ENCODE data around the gene ARIH2.

ARIH2 gene

DNA sequence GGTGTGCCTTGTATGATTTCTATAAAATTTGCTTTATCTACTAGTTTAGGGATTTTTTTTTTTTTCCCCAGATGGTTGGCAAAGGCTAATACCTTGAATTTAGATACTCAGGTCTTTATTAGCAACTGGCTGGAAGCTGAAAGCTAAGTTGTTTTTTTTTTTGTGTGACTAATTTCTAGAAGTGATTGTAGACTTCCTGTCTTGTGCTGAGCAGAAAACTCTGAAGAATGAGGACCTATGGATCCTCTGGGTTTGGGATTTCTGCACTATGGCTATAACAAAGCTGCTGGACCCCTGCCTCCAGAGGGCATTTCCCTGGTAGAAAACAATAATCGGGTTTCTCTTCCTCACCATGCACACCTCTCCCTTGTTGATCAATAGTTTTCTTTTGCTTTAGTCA lies 10.0 kb downstream of the ARIH2 start:
- DNase-seq (ENCODE audit: low read depth, low spot score) = no peak

DNA sequence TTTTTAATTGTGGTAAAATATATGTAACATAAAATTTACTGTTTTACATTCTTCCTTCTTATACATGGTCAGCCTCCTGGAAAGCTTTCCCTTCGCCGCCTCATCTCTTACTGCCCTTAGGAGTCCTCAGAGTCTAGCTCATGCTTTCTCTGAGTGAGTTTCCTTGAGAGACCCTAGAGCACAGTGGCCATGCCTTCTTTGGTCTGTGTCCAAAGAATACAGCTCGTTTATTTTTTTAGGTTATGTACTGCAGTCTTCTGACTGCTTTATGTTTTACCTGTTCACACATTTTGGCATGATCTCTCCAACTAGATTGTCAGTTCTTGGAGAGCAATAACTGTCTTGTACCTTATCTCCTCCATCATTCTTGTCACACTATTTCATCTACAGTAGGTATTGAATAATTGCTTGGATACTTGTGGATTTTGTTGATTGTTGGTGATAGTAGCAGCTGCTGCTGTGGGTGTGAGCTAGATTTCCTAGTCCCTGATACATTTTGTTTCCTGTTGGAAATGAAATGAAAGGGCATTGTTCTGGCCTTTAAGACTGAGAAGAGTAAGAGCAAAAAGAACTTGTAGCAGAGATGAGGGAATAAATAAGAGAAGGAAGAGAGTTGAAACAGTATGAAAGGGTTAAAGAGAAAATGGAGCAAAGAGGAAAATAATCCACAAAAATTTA lies 10.9 kb downstream of the ARIH2 start:
- no peak for DNase-seq (ENCODE audit: low read depth, low spot score)

DNA sequence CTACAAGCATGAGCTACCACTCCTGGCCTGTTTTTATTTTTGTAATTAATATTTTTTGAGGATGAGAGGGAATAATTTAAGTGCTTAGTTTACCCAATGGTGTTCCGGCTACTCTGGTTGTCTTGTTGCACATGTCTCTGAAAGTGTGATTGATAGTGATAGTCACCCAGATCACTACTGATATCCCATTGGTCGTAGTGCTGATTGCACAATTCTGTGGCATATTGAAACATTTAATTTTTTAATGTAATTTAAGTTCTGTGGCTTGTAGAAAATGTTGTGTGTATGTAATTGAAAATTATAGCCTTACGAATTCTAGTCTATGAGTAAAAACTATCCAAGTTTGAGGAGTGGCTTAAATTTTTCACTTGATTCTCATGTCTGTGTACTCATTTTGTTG lies 11.9 kb downstream of the ARIH2 start:
- DNase-seq (ENCODE audit: low read depth, low spot score) = no peak

DNA sequence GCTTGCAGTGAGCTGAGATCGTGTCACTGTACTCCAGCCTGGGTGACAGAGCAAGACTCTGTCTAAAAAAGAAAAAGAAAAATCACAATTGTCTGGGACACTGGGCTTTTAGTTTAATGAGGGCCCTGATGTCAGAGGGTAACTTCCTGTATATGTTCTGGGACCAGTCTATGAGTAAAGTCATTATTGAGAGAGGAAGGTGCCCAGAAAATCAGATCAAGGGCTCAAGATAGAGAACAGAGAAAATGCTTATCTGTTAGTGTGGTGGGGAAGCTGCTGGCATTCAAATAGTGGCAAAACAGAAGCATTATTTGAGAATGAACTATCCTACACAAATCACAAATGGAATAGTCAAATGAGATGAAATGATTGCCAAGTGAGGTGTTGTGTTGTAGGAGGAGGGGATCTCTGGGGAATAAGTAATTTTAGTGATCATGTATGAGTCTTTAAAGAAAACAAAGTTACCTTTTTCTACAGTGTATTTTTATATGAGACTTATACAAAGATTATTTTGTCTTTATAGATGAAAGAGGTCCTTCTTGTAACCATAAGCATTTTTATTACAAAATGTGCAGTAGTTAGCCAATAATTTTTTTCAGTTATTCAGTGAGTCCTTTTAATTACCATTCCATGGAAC lies 13.4 kb downstream of the ARIH2 start:
- DNase-seq (ENCODE audit: low read depth, low spot score) = no peak

DNA sequence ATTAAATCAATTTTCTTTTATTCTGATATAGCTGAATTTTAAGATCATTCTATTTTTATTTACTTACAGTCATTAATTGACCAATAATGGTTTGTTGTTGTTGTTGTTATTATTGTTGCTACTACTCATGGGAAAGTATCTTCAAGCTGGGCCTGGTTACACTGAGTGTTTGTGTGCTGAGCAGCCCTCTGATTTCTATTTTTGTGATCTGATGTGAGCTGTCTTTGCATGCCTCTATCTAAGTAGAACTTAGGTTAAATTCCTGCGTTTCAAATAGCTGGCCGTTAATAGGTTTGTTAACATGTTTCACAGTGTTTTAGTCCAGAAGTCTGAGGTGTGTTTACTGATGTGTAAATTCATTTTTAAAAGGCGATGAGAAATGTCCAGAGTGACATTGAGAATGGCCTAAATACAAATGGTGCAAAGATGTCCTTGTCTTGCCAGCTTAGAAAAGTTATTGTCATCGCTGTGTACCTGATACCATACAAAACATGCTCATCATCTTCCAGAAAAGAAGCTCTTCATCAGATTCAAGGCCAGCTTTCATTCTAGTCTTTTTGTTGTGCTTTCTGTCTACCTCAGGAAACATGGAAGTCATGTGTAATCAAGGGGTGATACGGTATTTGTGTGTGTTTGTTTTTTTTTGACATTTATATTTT lies 15.8 kb downstream of the ARIH2 start:
- DNase-seq (ENCODE audit: low read depth, low spot score) = no peak

DNA sequence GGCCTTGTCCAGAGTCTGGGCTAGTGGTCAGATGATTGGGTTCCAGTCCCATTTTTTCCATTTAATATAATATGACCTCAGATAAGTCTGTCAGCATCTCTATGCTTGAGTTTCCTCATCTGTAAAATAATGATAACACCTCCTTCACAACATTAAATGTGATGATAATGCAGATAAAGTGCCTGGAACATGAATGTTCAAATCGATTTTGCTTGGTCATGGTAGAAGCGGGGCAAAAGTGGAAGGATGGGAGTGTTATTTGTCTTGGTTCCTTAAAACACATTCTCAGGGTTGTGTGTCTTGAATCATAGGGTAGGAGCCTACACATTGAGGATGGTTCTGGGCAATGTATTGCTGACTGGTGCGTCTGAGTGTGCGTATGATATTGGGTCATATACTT lies 16.9 kb downstream of the ARIH2 start:
- DNase-seq (ENCODE audit: low read depth, low spot score) = no peak

DNA sequence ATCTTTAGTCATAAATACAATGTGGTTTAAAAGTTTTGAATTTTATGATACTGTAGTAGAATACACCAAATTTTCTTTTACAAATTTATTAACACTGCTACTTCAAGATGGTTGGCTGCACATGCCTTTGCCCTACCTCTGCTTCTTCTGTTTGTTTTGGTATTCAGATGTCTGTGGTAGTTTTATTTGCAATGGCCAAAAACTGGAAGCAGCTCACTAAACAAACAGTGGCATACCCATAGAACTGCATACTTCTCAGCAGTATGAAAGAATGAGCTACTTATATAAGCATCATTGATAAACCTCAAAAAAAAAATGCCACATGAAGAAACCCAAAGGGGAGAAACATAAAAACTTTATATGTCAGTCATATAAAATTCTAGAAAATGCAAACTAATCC lies 19.5 kb downstream of the ARIH2 start:
- DNase-seq (ENCODE audit: low read depth, low spot score) = no peak

DNA sequence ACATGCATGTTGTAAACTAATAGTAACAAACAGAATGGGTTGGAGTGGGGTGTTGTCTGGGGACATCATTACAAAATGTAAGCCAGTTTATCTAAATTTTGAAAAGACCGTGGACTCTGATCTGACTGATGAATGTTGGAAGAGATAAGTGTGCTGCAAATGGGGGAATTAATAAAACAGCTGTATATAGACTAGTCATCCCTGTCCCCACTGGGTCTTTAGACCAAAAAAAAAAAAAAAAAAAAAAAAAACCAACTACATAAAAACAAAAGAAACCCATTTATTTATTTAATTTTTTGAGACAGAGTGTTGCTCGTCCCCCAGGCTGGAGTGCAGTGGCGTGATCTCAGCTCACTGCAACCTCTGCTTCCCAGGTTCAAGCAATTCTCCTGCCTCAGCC lies 20.0 kb downstream of the ARIH2 start:
- no peak for DNase-seq (ENCODE audit: low read depth, low spot score)

DNA sequence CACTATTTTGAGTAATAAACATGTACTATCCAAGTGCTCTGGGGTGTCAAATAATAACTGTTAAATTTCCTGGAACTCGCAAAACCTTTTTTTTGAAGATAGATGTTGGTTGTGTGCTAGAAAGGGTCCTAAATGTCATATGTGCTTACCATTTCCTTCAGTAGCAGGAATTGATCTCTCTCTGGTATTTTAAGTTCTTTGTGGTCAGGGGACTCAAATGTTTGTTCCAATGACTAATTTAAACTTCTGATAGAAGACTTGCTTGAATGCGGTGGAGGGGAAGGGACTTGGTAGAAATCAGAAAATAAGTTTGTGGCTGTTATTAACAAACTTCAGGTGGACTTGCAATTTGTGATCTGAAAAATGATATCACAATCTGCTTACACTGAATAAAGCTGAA lies 26.8 kb downstream of the ARIH2 start:
- DNase-seq (ENCODE audit: low read depth, low spot score) = no peak

DNA sequence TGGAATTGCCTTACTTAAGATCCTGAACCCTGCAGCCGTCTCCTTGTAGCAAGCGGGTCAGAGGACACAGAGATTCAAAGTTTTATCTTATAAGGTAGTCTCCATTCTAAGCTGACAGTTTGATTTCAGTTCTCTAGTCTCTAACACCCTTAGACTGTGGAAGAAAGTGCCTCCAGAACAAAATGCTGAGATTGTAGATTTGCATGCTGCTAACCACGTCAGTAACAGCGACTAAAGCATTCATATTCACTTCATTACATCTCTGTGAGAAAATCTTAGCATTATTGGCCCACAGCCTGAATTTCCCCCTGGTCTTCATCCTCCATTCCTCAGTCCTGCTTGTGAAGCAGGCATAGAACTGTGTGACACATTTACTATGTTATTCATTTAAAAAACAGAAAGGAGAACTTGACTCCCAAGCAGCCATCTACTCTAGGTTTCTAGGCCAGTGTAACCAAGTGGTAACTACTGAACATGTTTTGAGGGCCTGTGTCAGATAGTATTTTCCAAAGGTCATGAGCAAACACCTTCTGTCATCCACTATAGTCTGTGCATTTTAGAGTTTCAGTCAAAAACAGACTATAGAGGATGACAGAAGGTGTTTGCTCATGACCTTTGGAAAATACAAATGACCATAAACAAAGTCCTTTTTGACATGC lies 27.4 kb downstream of the ARIH2 start:
- no peak for DNase-seq (ENCODE audit: low read depth, low spot score)

DNA sequence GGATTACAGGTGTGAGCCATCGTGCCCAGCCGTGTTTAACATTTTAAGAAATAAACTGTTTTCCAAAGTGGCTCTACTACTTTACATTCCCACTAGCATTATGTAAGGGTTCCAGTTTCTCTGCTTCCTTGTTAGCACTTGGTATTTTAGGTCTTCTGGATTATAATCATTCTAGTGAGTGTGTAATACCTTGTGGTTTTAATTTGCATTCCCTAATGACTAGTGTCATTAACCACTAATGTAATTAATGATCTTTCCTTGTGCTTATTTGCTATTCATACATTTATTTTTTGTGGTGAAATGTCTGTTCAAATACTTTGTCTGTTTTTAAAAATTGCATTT lies 30.7 kb downstream of the ARIH2 start:
- DNase-seq (ENCODE audit: low read depth, low spot score) = no peak

DNA sequence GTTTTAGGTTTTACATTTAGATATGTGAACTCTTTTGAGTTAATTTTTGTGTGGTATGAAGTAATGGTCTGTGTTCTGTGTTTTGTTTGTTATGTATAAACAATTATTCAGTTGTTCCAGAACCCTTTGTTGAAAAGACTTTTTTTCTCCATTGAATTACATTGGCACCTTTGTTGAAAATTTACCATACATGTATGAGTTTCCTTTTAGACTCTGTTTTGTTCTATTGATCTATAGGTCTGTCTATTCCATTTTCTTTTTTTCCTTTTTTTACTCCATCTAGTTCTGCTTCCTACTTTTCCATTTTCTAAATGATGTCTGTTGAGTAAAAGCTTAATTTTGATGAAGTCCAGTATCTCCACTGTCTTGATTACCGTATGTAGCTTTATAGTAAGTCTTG lies 31.4 kb downstream of the ARIH2 start:
- no peak for DNase-seq (ENCODE audit: low read depth, low spot score)

DNA sequence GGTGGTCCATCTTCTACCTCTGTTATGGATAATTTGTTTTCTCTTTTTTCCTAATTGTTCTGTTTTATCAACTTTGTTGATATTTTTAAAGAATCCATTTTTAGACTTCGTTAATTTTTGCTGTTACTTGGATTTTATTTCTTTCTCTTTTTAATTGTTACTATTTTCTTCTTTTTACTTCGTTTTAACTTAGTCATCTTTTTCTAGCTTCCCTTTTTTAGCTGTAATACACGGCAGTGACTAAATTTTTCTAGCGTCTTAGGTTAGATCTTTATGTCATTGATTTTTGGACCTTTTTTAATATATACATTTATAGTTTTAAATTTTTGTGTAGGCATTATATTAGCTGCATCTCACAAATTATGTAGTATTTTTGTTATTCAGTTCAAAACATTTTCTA lies 33.1 kb downstream of the ARIH2 start:
- no peak for DNase-seq (ENCODE audit: low read depth, low spot score)

DNA sequence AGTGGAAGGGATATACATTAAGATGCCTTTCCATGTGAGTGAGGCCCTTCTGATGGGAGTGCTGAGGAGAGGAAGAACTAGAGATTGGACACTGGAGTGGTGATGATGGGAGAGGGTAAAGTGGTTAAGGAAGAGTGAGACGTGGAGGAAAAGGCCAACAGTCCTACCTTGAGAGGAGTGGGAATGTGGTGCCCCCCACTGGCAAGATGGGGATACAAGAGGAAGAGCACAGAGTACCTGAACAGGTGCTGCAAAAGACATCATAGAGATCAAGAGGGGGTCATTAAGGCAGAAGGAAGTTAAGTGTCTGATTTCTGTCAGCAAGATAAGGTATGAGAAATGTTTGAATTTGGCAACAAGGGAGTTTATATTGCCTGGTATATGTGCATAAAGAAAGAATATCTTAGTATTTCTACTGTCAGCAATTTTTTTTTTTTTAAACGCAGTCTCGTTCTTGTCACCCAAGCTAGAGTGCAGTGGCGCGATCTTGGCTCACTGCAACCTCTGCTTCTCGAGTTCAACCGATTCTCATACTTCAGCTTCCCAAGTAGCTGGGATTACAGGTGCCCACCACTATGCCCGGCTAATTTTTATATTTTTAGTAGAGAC lies 34.0 kb downstream of the ARIH2 start:
- no peak for DNase-seq (ENCODE audit: low read depth, low spot score)

DNA sequence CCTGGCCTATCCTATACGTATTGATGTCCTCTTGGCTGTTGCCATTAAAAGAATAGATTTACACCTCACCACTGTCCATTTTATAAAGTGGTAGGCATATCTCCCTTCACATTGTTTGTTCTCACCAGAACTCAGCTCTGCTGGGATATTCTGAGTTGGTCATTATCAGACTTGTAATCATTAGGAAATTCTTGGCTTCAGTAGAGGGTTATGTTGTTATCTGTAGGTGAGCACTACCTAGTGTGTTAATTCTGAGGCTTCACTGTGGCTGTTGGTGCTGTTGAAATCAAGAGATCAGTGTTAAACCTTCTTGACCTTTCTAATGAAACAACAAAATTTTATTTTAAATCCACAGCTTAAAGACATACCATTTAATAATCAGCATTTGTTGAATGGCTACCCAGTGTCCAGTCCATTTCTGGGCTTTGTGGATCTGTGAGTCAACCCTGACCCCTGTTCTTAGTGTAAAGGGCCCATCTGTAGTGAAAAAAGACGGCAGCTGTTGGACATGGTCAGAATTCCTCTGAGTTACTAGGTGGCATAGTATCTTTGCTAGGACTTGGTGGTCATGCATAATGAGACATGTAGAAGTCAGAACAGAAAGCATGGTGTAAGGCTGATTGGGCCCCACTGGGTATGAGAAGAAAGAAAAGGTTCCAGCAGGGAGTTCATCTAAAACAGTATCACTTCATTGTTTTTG lies 38.5 kb downstream of the ARIH2 start:
- DNase-seq (ENCODE audit: low read depth, low spot score) = no peak

DNA sequence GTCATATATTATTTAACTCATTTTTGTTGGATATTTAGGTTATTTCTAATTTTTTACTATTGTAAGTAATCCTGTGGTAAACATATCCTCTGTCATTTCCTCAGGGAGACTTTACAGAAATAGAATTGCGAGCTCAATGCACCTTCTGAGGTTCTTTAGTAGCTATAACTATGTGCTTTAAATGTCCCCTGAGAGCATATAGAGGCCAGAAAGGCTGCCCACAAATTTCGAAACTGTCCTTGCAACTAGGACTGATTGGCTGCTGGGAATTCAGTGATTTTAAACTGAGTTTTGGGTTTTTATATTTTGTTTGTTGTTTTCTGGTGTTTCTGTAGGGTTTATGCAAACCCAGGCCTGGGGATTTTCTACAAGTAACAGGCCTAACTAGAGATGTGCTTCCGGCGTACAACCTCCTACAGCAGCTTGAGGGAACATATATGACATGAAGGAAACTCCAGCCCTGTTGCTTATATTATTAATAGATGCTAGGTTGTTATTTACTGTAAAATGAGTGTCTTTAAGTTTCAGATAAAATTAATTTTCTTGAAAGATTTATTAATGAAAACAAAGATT lies 42.3 kb downstream of the ARIH2 start:
- DNase-seq (ENCODE audit: low read depth, low spot score) = no peak

DNA sequence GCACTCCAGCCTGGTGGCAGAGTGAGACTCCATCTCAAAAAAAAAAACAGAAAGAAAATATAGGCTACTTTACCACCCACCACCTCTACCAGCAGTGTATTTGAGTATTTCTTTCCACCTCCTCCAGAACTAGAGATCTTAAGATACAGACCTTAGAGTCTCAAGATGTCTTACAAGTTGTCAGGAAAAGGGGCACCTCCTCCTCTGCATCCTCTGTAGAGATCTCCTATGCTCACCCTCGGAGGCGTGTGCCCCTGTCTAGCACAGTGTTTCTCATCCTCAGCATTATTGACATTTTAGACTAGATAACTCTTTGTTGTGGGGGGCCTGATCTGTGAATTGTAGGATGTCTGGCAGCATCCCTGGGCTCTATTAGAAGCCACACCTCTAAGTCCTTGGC lies 43.7 kb downstream of the ARIH2 start:
- DNase-seq (ENCODE audit: low read depth, low spot score) = no peak

DNA sequence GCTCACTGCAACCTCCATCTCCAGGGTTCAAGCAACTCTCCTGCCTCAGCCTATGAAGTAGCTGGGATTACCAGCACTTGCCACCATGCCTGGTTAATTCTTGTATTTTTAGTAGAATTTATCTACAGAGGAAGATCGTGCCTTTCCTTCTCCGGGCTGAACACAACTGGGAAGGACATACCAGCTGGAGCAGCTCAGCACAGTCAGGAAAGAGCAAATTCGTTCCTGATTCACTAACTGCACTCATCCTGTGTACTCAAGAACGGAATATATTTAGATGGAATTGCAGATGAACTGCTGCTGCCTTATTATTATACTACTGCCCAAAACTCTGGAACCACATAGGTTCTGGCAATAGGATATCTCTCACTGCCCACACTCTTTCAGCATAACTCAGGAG lies 44.3 kb downstream of the ARIH2 start:
- DNase-seq (ENCODE audit: low read depth, low spot score) = no peak

DNA sequence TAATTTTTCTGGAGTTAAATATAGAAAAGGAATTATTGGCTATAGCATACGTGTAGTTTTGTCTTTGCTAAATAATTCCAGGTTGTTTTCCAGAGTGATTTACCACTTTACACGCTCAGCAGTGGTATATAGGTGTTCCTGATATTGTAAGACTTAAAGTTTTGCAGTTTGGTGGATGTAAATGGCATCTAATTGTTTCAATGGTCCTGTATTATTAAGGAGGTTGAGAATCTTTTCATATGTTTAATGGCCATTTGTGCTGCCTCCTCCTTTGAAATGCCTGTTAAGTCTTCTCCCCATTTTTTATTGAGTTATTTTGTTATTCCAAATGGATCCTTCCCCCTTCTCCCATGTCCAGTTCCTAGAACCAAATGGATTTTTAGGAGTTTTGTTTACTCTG lies 44.9 kb downstream of the ARIH2 start:
- DNase-seq (ENCODE audit: low read depth, low spot score) = no peak

DNA sequence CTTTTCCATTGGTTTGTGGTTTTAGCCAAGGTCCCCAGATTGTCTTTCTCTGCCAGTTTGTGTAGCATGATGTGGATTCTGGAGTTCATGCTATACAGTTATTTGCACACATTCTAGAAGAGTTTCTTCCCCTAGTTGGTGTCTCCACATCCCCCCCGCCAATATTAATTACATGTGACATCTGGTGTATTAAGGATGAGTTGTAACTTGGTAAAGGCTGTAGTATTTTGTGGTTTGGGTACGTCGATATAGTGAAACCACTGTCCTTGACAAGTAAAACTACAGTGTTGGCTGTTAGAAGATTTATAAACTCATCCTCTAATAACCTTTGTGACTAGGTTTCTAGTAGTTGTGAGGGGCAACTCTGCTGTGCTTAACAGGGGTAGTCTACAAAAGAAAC lies 47.7 kb downstream of the ARIH2 start:
- no peak for DNase-seq (ENCODE audit: low read depth, low spot score)

DNA sequence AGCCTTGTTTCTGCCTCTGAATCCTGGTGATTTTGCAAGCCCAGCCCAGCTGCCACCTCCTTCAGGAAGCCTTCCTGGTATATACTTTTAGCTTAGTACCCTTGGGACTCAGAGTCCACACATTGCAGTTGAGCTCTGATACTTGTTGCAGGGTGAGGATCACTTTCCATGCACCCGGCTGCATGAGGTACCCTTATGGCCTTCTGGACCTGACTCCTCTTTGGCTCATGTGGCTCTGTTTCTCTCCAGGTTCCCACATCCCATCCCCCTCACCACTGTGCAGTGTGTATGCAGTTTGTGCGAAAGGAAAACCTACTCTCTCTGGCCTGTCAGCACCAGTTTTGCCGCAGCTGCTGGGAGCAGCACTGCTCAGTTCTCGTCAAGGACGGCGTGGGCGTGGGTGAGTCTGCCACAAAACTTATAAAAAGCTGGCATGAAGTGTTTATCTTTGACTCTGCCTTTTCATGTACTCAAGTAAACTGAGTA lies 48.3 kb downstream of the ARIH2 start:
- DNase-seq (ENCODE audit: low read depth, low spot score) = no peak
